Endothelial cell of umbilical vein (primary cell): ENCODE data around the gene CDK10. TPM values are rescaled to one million over a fixed set of nuclear protein-coding genes. Genes with fewer than 3 reads are reported as not detected.

Experiments
- BruUV-seq: library from RNA; stranded (reverse); fragments of 400-500 nt; replicated peaks from 2 replicates; lab custom pipeline; 2021; lab: Mats Ljungman, UMichigan
- CTCF ChIA-PET: fragments of 300-600, 350-600 bp; sonication (Branson Sonifier 250); formaldehyde crosslinking; loops from one replicate; lab custom pipeline; 2021; ENCODE audit warnings: antibody characterized with exemption, inconsistent platforms; lab: Charles Lee
- POLR2A ChIA-PET: fragments of 300-600, 350-600 bp; sonication (Branson Sonifier 250); formaldehyde crosslinking; loops from one replicate; lab custom pipeline; 2021; ENCODE audit warnings: antibody characterized with exemption, inconsistent platforms; lab: Charles Lee
- DNase-seq: peaks from one replicate; pipeline ENCODE4 v3.0.0-alpha.2; 2011; ENCODE audit warnings: low read depth, low spot score
- FAIRE-seq: peaks from 2 replicates; lab custom pipeline; 2011; peaks lifted over from hg19 to GRCh38; lab: Jason Lieb, UNC
- H2AFZ ChIP-seq: 2 replicates; pipeline ENCODE4 v1.6.0; 2012; ENCODE audit warnings: low read depth, low read length, control low read depth, inconsistent platforms
- H3K27ac ChIP-seq: 2 replicates; pipeline ENCODE4 v1.5.1; 2011; ENCODE audit warnings: low read depth, mild to moderate bottlenecking, control low read depth, low read length, moderate library complexity; ENCODE audit not compliant: insufficient read depth
- H3K27me3 ChIP-seq, 2 experiments: 2 replicates each; pipeline versions ENCODE4 v1.6.0 to v1.6.1; 2011; ENCODE audit warnings: low read length in 2 of 2, mixed read lengths in 1 of 2; ENCODE audit not compliant: control insufficient read depth in 2 of 2, insufficient read depth in 2 of 2
- H3K36me3 ChIP-seq, 2 experiments: 2 replicates in 1 of 2; 3 replicates in 1 of 2; pipeline ENCODE4 v1.5.1; 2011; ENCODE audit warnings: low read length in 2 of 2, mild to moderate bottlenecking in 1 of 2, moderate library complexity in 1 of 2; ENCODE audit not compliant: control insufficient read depth in 2 of 2, insufficient read depth in 2 of 2; ENCODE audit errors: extremely low read depth in 1 of 2
- H3K4me1 ChIP-seq: 3 replicates; pipeline ENCODE4 v1.5.1; 2011; ENCODE audit warnings: mild to moderate bottlenecking, low read length; ENCODE audit not compliant: control insufficient read depth, insufficient read depth; ENCODE audit errors: extremely low read depth
- H3K4me2 ChIP-seq: 2 replicates; pipeline ENCODE4 v1.6.1; 2011; ENCODE audit warnings: low read length, control low read depth, mixed read lengths; ENCODE audit not compliant: insufficient read depth
- H3K4me3 ChIP-seq, 3 experiments: fragments of 200-600 bp in 1 of 3; sonication (generic), shearing (Covaris generic) in 1 of 3; replicated peaks in 1 of 3; 2 replicates each; pipeline ENCODE4 v1.5.1; 2011 to 2016; ENCODE audit warnings: control low read depth in 3 of 3, low read length in 3 of 3, mild to moderate bottlenecking in 2 of 3, inconsistent platforms in 1 of 3, low read depth in 1 of 3, moderate library complexity in 1 of 3; ENCODE audit not compliant: insufficient read depth in 1 of 3
- H3K79me2 ChIP-seq: 2 replicates; pipeline ENCODE4 v1.6.0; 2012; ENCODE audit warnings: low read length, inconsistent platforms; ENCODE audit not compliant: control insufficient read depth, insufficient read depth
- H3K9ac ChIP-seq: replicated peaks from 2 replicates; pipeline ENCODE3; 2011; ENCODE audit warnings: low read length, control low read depth; ENCODE audit not compliant: insufficient read depth; ENCODE audit errors: extremely low read depth
- H3K9me1 ChIP-seq: replicated peaks from 3 replicates; pipeline ENCODE4 v1.6.0; 2011; ENCODE audit warnings: mild to moderate bottlenecking, low read length; ENCODE audit not compliant: control insufficient read depth, insufficient read depth; ENCODE audit errors: extremely low read depth
- H3K9me3 ChIP-seq: replicated peaks from 2 replicates; pipeline ENCODE4 v1.5.1; 2012; ENCODE audit warnings: low read length, inconsistent platforms; ENCODE audit not compliant: control insufficient read depth, insufficient read depth
- H4K20me1 ChIP-seq: replicated peaks from 2 replicates; pipeline ENCODE3; 2011; ENCODE audit warnings: mild to moderate bottlenecking, low read length; ENCODE audit not compliant: control insufficient read depth, insufficient read depth; ENCODE audit errors: extremely low read depth
- CTCF ChIP-seq, 2 donors: IDR thresholded peaks; 1 replicate in 1 of 2; 2 replicates in 1 of 2; pipeline ENCODE4 v1.5.1; 2011; ENCODE audit warnings: low read length in 2 of 2, mild to moderate bottlenecking in 2 of 2, moderate library complexity in 2 of 2, control low read depth in 1 of 2, inconsistent platforms in 1 of 2, low read depth in 1 of 2; ENCODE audit not compliant: insufficient read depth in 1 of 2; ENCODE audit errors: extremely low read depth in 1 of 2
- EZH2 ChIP-seq: IDR thresholded peaks from 2 replicates; pipeline ENCODE4 v1.6.1; 2012; ENCODE audit warnings: borderline replicate concordance, low read depth, mild to moderate bottlenecking, moderate library complexity, low read length, inconsistent platforms; ENCODE audit not compliant: severe bottlenecking
- FOS ChIP-seq: IDR thresholded peaks from 2 replicates; pipeline ENCODE4 v1.6.1; 2011; ENCODE audit warnings: mild to moderate bottlenecking, low read length, moderate library complexity, borderline replicate concordance; ENCODE audit not compliant: insufficient read depth
- GATA2 ChIP-seq: IDR thresholded peaks from 2 replicates; pipeline ENCODE4 v1.7.0; 2011; ENCODE audit warnings: low read depth, mild to moderate bottlenecking, moderate library complexity, mixed read lengths, low read length; ENCODE audit not compliant: insufficient read length, insufficient read depth
- JUN ChIP-seq: IDR thresholded peaks from 2 replicates; pipeline ENCODE4 v1.6.1; 2011; ENCODE audit warnings: borderline replicate concordance, low read depth; ENCODE audit not compliant: insufficient read length, insufficient read depth
- MAX ChIP-seq: IDR thresholded peaks from 2 replicates; pipeline ENCODE4 v1.6.1; 2011; ENCODE audit not compliant: insufficient read depth, insufficient read length
- MYC ChIP-seq: IDR thresholded peaks from one replicate; pipeline ENCODE4 v1.6.1; 2011; ENCODE audit warnings: mild to moderate bottlenecking, low read depth, low read length
- POLR2A ChIP-seq: IDR thresholded peaks from 2 replicates; pipeline ENCODE4 v1.6.1; 2012; ENCODE audit warnings: low read depth, mild to moderate bottlenecking, control low read depth, low read length
- POLR2AphosphoS5 ChIP-seq: IDR thresholded peaks from 2 replicates; pipeline ENCODE4 v1.6.1; 2012; ENCODE audit warnings: low read depth, mild to moderate bottlenecking, control low read depth, low read length, moderate library complexity; ENCODE audit not compliant: insufficient read depth
- dilution Hi-C: fragments of 300-500 bp; cut with MboI; formaldehyde crosslinking; loops from one replicate; pipeline ENCODE4 v1.15.0; 2019; ENCODE audit warnings: low sequenced_read_pairs; ENCODE audit not compliant: extremely low pct_ligation_motif_present
- intact Hi-C: fragments of 100-400 bp; cut with micrococcal nuclease; formaldehyde crosslinking; loops from one replicate; pipeline ENCODE4 v1.10.0; 2022
- polyA plus RNA-seq, 4 experiments: library from polyadenylated mRNA; depleted of rRNA in 3 of 4; stranded (reverse) in 3 of 4; unstranded in 1 of 4; fragments of >200 nt; gene quantifications; 2 replicates each; pipeline versions ENCODE4 v1.2.1 to v1.2.3, GENCODE V29; 2011 to 2012; ENCODE audit warnings: missing spikeins in 1 of 4
- total RNA-seq: library from RNA; stranded (reverse); gene quantifications from 2 replicates; pipeline ENCODE4 v1.2.3, GENCODE V29; 2021

The CDK10 gene
- total and polyA plus RNA-seq, 2 donors (not counting 3 experiments of a cell fraction or from before 2014, with no cell fraction given) = 74.5 to 99.9 TPM

- FAIRE-seq (no peak), DNase-seq (no peak)
- Histone ChIP-seq H3K79me2 (no peaks in the 10 kb centered on the region), H3K9ac (no peak overlapping the region), H4K20me1 (no peaks in the 10 kb centered on the region), H3K9me1 (no peaks in the 10 kb centered on the region), H3K4me2 (no peak overlapping the region), H3K27me3 (no peaks in the 10 kb centered on the region), H3K9me3 (no peaks in the 10 kb centered on the region), H3K36me3 (no peaks in the 10 kb centered on the region), H3K27ac (no peak overlapping the region), H3K4me1 (no peaks in the 10 kb centered on the region), H2AFZ (no peak overlapping the region), H3K4me3 (no peak overlapping the region)
- CTCF ChIA-PET = no interaction called here
- intact Hi-C loops = no loop called here
- BruUV-seq = no TSS peak
- POLR2A ChIA-PET = no interaction called here
- no peak for TF ChIP-seq POLR2AphosphoS5
- no peak for TF ChIP-seq MAX
- no peak for TF ChIP-seq EZH2
- TF ChIP-seq FOS = no peak
- no peak for TF ChIP-seq MYC
- TF ChIP-seq POLR2A = no peak
- no peak for TF ChIP-seq GATA2
- TF ChIP-seq JUN = no peak
- TF ChIP-seq CTCF (IDR thresholded peaks at IDR 0.05; ENCODE audit: extremely low read depth in 1 of 2, insufficient read depth in 1 of 2, low read depth in 1 of 2, low read length in 2 of 2) = no peak
- dilution Hi-C loops = no loop called here
Observed at GRCh38 chr16:89672177-89672941, 14.1 kb upstream of the CDK10 start.
